Heart right ventricle (tissue), 16 donors: ENCODE measurements around the gene CSRP3. TPM values are rescaled to one million over a fixed set of nuclear protein-coding genes. Genes with fewer than 3 reads are reported as not detected.

Experiments used
- ATAC-seq, 8 donors: fragments of 200-7000 bp; cut with Tn5 transposase; one replicate each; pipeline ENCODE4 v1.9.1; 2020; ENCODE audit warnings: mild to moderate bottlenecking in 8 of 8, moderate library complexity in 8 of 8, moderate number of reproducible peaks in 1 of 8
- DNase-seq, 2 donors: peaks; one replicate each; pipeline ENCODE4 v3.0.0-alpha.2; 2020
- H3K27ac ChIP-seq, 10 donors: fragments of 200-600 bp; sonication (generic) in 2 of 10; one replicate each; pipeline versions ENCODE4 v1.5.0 to v1.8.0; 2020 to 2022; ENCODE audit warnings: mild to moderate bottlenecking in 3 of 10
- H3K27me3 ChIP-seq, 7 donors: fragments of 200-600 bp; one replicate each; pipeline ENCODE4 v1.8.0; 2021 to 2022; ENCODE audit warnings: mild to moderate bottlenecking in 2 of 7
- H3K36me3 ChIP-seq, 9 donors: fragments of 200-600 bp; sonication (generic) in 1 of 9; one replicate each; pipeline versions ENCODE4 v1.5.0 to v1.8.0; 2020 to 2022; ENCODE audit warnings: mild to moderate bottlenecking in 2 of 9
- H3K4me1 ChIP-seq, 9 donors: fragments of 200-600 bp; sonication (generic) in 1 of 9; one replicate each; pipeline versions ENCODE4 v1.5.0 to v1.8.0; 2020 to 2022; ENCODE audit warnings: mild to moderate bottlenecking in 4 of 9
- H3K4me3 ChIP-seq, 10 donors: fragments of 200-600 bp; sonication (generic) in 2 of 10; one replicate each; pipeline versions ENCODE4 v1.5.0 to v1.8.0; 2020 to 2022; ENCODE audit warnings: mild to moderate bottlenecking in 7 of 10, moderate library complexity in 2 of 10
- H3K9me3 ChIP-seq, 11 donors: fragments of 200-600 bp in 10 of 11; sonication (generic) in 2 of 11; one replicate each; pipeline versions ENCODE4 v1.5.0 to v1.8.0; 2013 to 2022; ENCODE audit warnings: mild to moderate bottlenecking in 2 of 11, control low read depth in 1 of 11, moderate library complexity in 1 of 11
- CTCF ChIP-seq, 9 donors: fragments of 200-600 bp; sonication (generic) in 2 of 9; IDR thresholded peaks; one replicate each; pipeline versions ENCODE4 v1.5.0 to v1.8.0; 2021 to 2022; ENCODE audit warnings: antibody characterized with exemption in 9 of 9, mild to moderate bottlenecking in 5 of 9, moderate library complexity in 1 of 9
- WGBS, 2 donors: extraction: QIAGEN DNeasy Blood & Tissue Kit; methylation state at CpG; one replicate each; pipeline ENCODE4 v1.1.7; 2013; ENCODE audit warnings: inconsistent platforms in 1 of 2; 5-methylcytosine and 5-hydroxymethylcytosine counted together
- intact Hi-C, 10 donors: fragments of 100-400 bp; cut with DNase I; formaldehyde crosslinking; loops; one replicate each; pipeline versions ENCODE4 v1.11.1 to v1.14.2; 2022
- polyA plus RNA-seq, 2 donors: library from polyadenylated mRNA; stranded (reverse); fragments of 200-250 nt; gene quantifications; one replicate each; pipeline ENCODE4 v1.2.3, GENCODE V29; 2013
- total RNA-seq, 10 donors: library from RNA; stranded (reverse); fragmentation: NEBNext Ultra II Directional in 3 of 10; extraction: Animal tissue kit (Norgen Biotek cat#: 25700) in 3 of 10; gene quantifications; one replicate each; pipeline versions ENCODE4 v1.2.1 to v1.2.4, GENCODE V29; 2021 to 2023
- donor health status: Arrhythmogenic right ventricular cardiomyopathy.
- donor health status: ischemic (EF 13 %, LVEDD 7.1; RV severe dilation, severe dysfunction).
- donor health status: healthy with polysubstance abuse.
- donor health status: DM: no; HTN: yes; CAD: no.
- donor health status: DM: no; HTN: no; CAD: no.
- donor health status: ischemic (EF 25% LVEDD 6.9; RV normal size, moderate dysfunction).
- donor health status: ischemic (EF 25% LVEDD 5.7; RV mildly dilated, moderate dysfunction).
- donor health status: healthy.
- donor health status: DM: yes; HTN: yes; CAD: no.
- donor health status: Ischemic cardiomyopathy.
- donor health status: ischemic (EF 35%, LVEDD 5.7; RV mildly dilated, moderate dysfunction).
- donor health status: nonischemic (EF 11% LVEDD 7.7; RV severe dilation, severe dysfunction).
- donor health status: DM: yes; HTN: yes; CAD: no.
- donor health status: PGD.
- donor health status: ischemic (EF 29% LVEDD 5.4; RV normal size, mild dysfunction).
- donor health status: nonischemic (EF 23%, LVEDD 6.1; RV moderate dilation, normal function).

Gene CSRP3
- total and polyA plus RNA-seq, 12 donors, result 534 to 3,929 (median 2,209) TPM

- Histone ChIP-seq H3K27me3 (no peaks in the 10 kb centered on the region), H3K4me1 (peaks cover 0 to 27% (median 5%) of the 10 kb centered on the region in 9 donors), H3K36me3 (peaks cover 0 to 15% (median 0%) of the 10 kb centered on the region in 9 donors), H3K27ac (peak overlapping the region in 1 of 10 donors; percentile 63), H3K9me3 (peaks cover 0 to 4% (median 0%) of the 10 kb centered on the region in 11 donors), H3K4me3 (no peak overlapping the region)
- intact Hi-C loops, result no loop called here
- DNase-seq (no peak), ATAC-seq (no peak)
- TF ChIP-seq CTCF (IDR thresholded peaks at IDR 0.05), result no peak
- 90 to 91% methylated on average over 6 of the region's 6 CpGs for WGBS, 2 donors
Observed at GRCh38 chr11:19226378-19227195, 24.8 kb upstream of the CSRP3 start.

- WGBS, 2 donors, result 91 to 95% methylated on average over 3 of the region's 3 CpGs
- DNase-seq, result no peak
- Histone ChIP-seq H3K9me3 (peaks cover 0 to 4% (median 0%) of the 10 kb centered on the region in 11 donors), H3K27me3 (no peaks in the 10 kb centered on the region), H3K36me3 (peaks cover 0 to 15% (median 0%) of the 10 kb centered on the region in 9 donors), H3K4me1 (peaks cover 0 to 34% (median 7%) of the 10 kb centered on the region in 9 donors), H3K4me3 (no peak overlapping the region), H3K27ac (peak overlapping the region in 6 of 10 donors; percentile 14 to 64 (median 46))
- ATAC-seq, result no peak
- intact Hi-C loops, result no loop called here
- TF ChIP-seq CTCF (IDR thresholded peaks at IDR 0.05), result no peak
Observed at GRCh38 chr11:19225581-19225980, 23.8 kb upstream of the CSRP3 start.

- H3K4me3 ChIP-seq, result no peak overlapping the region
- ATAC-seq (peak; percentile 45 to 92 (median 87)), DNase-seq (peak in 1 of 2 donors; percentile 49)
- no peaks in the 10 kb centered on the region for H3K27me3 ChIP-seq
- WGBS, 2 donors, result 83 to 91% methylated on average over 6 of the region's 6 CpGs
- H3K9me3 ChIP-seq, result peaks cover 0 to 4% (median 0%) of the 10 kb centered on the region in 11 donors
- peak overlapping the region in 6 of 10 donors; percentile 14 to 64 (median 46) for H3K27ac ChIP-seq
- H3K36me3 ChIP-seq, result peaks cover 0 to 15% (median 0%) of the 10 kb centered on the region in 9 donors
- no peak for TF ChIP-seq CTCF (IDR thresholded peaks at IDR 0.05)
- peaks cover 0 to 34% (median 7%) of the 10 kb centered on the region in 9 donors for H3K4me1 ChIP-seq
- intact Hi-C loops, result no loop called here
Observed at GRCh38 chr11:19225123-19225522, 23.3 kb upstream of the CSRP3 start.

- WGBS, 2 donors, result 33 to 43% methylated on average over 3 of the region's 3 CpGs
- no peak for DNase-seq
- H3K27ac ChIP-seq, result peak overlapping the region in 6 of 10 donors; percentile 10 to 69 (median 55)
Observed at GRCh38 chr11:19220903-19221724, 19.3 kb upstream of the CSRP3 start.

More at GRCh38 chr11:19220903-19221724, 19.3 kb upstream of the CSRP3 start:
- peaks cover 0 to 4% (median 0%) of the 10 kb centered on the region in 11 donors for H3K9me3 ChIP-seq
- H3K4me1 ChIP-seq, result peaks cover 0 to 53% (median 9%) of the 10 kb centered on the region in 9 donors
- TF ChIP-seq CTCF (IDR thresholded peaks at IDR 0.05), result no peak
- peak in 2 of 8 donors; percentile 14 to 32 for ATAC-seq
- intact Hi-C loops, result no loop called here
- no peak overlapping the region for H3K4me3 ChIP-seq
- H3K27me3 ChIP-seq, result no peaks in the 10 kb centered on the region
- peaks cover 0 to 12% (median 0%) of the 10 kb centered on the region in 9 donors for H3K36me3 ChIP-seq
